Hematopoietic multipotent progenitor cell treated with erythropoietin and hydrocortisone succinate and interleukin-3 and kit ligand, for 8 days (in vitro differentiated cells): ENCODE results near the gene CMPK2.

Source experiments
- DNase-seq: peaks from one replicate; pipeline ENCODE4 v3.0.0-alpha.2; 2015

The CMPK2 gene

DNA sequence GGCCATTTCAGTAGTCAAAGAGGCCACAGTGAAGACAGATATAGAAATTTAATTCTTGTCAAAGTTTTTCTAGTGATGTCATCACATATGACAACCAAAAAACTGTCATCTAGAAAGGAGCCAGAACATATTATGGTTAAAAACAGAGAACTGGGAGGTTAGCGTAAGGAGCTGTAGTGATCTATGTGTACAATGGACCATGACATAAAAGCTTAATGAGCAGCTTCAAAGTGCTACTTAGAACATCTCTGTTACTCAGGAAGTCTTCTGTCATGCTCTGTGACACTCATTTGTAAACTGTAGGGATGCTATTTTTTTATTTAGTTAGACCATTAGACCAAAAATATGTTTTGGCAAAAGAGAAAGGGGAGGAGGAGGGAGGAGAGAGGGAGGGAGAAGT lies 57.3 kb downstream of the CMPK2 start:
- no peak for DNase-seq

DNA sequence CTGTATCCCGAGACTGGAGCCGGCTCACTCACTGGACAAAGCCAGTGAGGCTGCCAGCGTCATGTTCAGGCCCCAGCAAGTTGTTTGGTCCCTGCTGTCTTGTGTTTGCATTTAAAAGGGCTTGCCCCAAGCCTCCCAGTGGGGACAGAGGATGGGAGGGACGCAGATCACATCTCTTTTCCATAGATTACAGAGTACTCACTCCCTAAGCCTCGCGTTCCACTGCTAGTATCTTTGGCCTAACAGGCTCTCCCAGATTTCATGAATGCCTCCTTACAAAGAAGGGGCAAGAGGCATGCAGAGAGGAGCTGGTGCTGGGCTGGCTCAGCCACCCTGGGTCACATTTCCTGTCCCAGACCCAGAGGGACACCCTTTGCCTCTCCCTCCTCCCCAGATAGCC lies 59.1 kb downstream of the CMPK2 start:
- no peak for DNase-seq

DNA sequence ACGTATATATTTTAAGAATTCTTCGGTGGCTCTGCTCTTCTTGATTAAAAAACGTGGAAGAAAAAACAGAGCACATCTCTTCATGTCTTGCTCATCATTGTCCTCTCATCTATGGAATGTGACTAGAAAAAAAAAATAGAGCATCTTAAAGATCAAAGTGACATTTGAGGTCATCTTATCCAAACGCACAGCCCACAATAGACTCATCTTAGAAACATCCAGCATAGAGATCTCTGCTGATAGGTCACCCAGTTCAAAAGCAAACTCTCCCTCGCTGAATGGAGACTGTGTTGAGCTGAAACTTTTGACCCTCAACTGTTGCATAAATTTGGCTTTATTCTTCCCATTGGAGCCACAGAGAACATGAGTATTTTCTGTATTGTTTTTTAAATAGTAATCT lies 65.2 kb downstream of the CMPK2 start:
- no peak for DNase-seq
